ENCODE data around the gene PDGFC. TPM values are rescaled to one million over a fixed set of nuclear protein-coding genes. Genes with fewer than 3 reads are reported as not detected.

Gene PDGFC
- total RNA-seq, 2 experiments from 2014 or later, result not detected

GRCh38 chr4:156886481-156886880 is 85.1 kb downstream of the PDGFC start:
- DNase-seq (ENCODE audit: low spot score), result no peak
- BruUV-seq (replicated peaks), result no TSS peak
- Histone ChIP-seq H2AFZ (ENCODE audit: low read length) (no peak overlapping the region), H3K4me3 (ENCODE audit: low read depth, low read length, poor library complexity, severe bottlenecking) (no peak overlapping the region), H3K36me3 (ENCODE audit: insufficient read depth, low read length) (no peaks in the 10 kb centered on the region), H3K79me2 (ENCODE audit: insufficient read depth, low read depth, low read length) (no peaks in the 10 kb centered on the region), H4K20me1 (ENCODE audit: insufficient read depth, low read length) (no peaks in the 10 kb centered on the region), H3K27ac (ENCODE audit: low read depth, low read length, poor library complexity, severe bottlenecking) (no peak overlapping the region), H3K9me2 (ENCODE audit: insufficient read depth, low read length) (no peaks in the 10 kb centered on the region), H3K4me2 (ENCODE audit: low read length) (no peak overlapping the region), H3K4me1 (ENCODE audit: insufficient read depth, low read length, poor library complexity, severe bottlenecking) (no peaks in the 10 kb centered on the region), H3K9me3 (ENCODE audit: low read length) (no peaks in the 10 kb centered on the region)
- ChIA-PET CTCF (ENCODE audit: unreplicated experiment) (no interaction called here), POLR2A (interaction anchor here (0.6 kb wide), 1 partner anchor 636 kb away, joined by 3 read pairs; no protein-coding TSS in a partner anchor)
- no peak for TF ChIP-seq CTCF (conservative IDR thresholded peaks at IDR 0.05; ENCODE audit: low read length)
- no peak for TF ChIP-seq EZH2phosphoT487 (IDR thresholded peaks at IDR 0.05; ENCODE audit: borderline replicate concordance, low read depth, low read length)
- intact Hi-C loops (cut with micrococcal nuclease; ENCODE audit: unreplicated experiment), result no loop called here

GRCh38 chr4:156885374-156885773 is 86.2 kb downstream of the PDGFC start:
- H3K9me2 ChIP-seq (ENCODE audit: insufficient read depth, low read length), result no peaks in the 10 kb centered on the region
- no peak overlapping the region for H3K27ac ChIP-seq (ENCODE audit: low read depth, low read length, poor library complexity, severe bottlenecking)
- H3K4me2 ChIP-seq (ENCODE audit: low read length), result no peak overlapping the region
- no peaks in the 10 kb centered on the region for H3K9me3 ChIP-seq (ENCODE audit: low read length)
- POLR2A ChIA-PET, result no interaction called here
- no peak overlapping the region for H3K4me3 ChIP-seq (ENCODE audit: low read depth, low read length, poor library complexity, severe bottlenecking)
- no peaks in the 10 kb centered on the region for H3K4me1 ChIP-seq (ENCODE audit: insufficient read depth, low read length, poor library complexity, severe bottlenecking)
- BruUV-seq (replicated peaks), result no TSS peak
- TF ChIP-seq CTCF (conservative IDR thresholded peaks at IDR 0.05; ENCODE audit: low read length), result no peak
- no peak for TF ChIP-seq EZH2phosphoT487 (IDR thresholded peaks at IDR 0.05; ENCODE audit: borderline replicate concordance, low read depth, low read length)
- DNase-seq (ENCODE audit: low spot score), result no peak
- intact Hi-C loops (cut with micrococcal nuclease; ENCODE audit: unreplicated experiment), result no loop called here
- CTCF ChIA-PET (ENCODE audit: unreplicated experiment), result no interaction called here
- H2AFZ ChIP-seq (ENCODE audit: low read length), result no peak overlapping the region
- H4K20me1 ChIP-seq (ENCODE audit: insufficient read depth, low read length), result no peaks in the 10 kb centered on the region
- no peaks in the 10 kb centered on the region for H3K36me3 ChIP-seq (ENCODE audit: insufficient read depth, low read length)
- no peaks in the 10 kb centered on the region for H3K79me2 ChIP-seq (ENCODE audit: insufficient read depth, low read depth, low read length)

- no peak overlapping the region for H3K4me3 ChIP-seq (ENCODE audit: low read depth, low read length, poor library complexity, severe bottlenecking)
- no peaks in the 10 kb centered on the region for H3K4me1 ChIP-seq (ENCODE audit: insufficient read depth, low read length, poor library complexity, severe bottlenecking)
- H3K36me3 ChIP-seq (ENCODE audit: insufficient read depth, low read length), result no peaks in the 10 kb centered on the region
- no peaks in the 10 kb centered on the region for H4K20me1 ChIP-seq (ENCODE audit: insufficient read depth, low read length)
- DNase-seq (ENCODE audit: low spot score), result no peak
- ChIA-PET POLR2A (no interaction called here), CTCF (ENCODE audit: unreplicated experiment) (no interaction called here)
- H3K9me2 ChIP-seq (ENCODE audit: insufficient read depth, low read length), result no peaks in the 10 kb centered on the region
- H3K79me2 ChIP-seq (ENCODE audit: insufficient read depth, low read depth, low read length), result no peaks in the 10 kb centered on the region
- no peaks in the 10 kb centered on the region for H3K9me3 ChIP-seq (ENCODE audit: low read length)
- intact Hi-C loops (cut with micrococcal nuclease; ENCODE audit: unreplicated experiment), result no loop called here
- TF ChIP-seq EZH2phosphoT487 (IDR thresholded peaks at IDR 0.05; ENCODE audit: borderline replicate concordance, low read depth, low read length), result no peak
- no peak for TF ChIP-seq CTCF (conservative IDR thresholded peaks at IDR 0.05; ENCODE audit: low read length)
- H3K4me2 ChIP-seq (ENCODE audit: low read length), result no peak overlapping the region
- no peak overlapping the region for H2AFZ ChIP-seq (ENCODE audit: low read length)
- no peak overlapping the region for H3K27ac ChIP-seq (ENCODE audit: low read depth, low read length, poor library complexity, severe bottlenecking)
- BruUV-seq (replicated peaks), result no TSS peak
These were observed 87.4 kb downstream of the PDGFC start for GRCh38 chr4:156884183-156884582.

All from OCI-LY7 (cell line).